Naive B cell (primary cell): Measurements from ENCODE around the gene FAAP100. TPM values are rescaled to one million over a fixed set of nuclear protein-coding genes. Genes with fewer than 3 reads are reported as not detected.
"Not testable (repeated sequence)": the region's sequence is repeated elsewhere in the genome, so short reads cannot be mapped to it uniquely, and the experiment has no call there.

ENCODE experiments used
- ATAC-seq, 2 donors: fragments of 150-1000 bp; cut with Tn5 transposase; 2 replicates each; pipeline ENCODE4 v1.10.0; 2021; ENCODE audit warnings: low read depth in 2 of 2, mild to moderate bottlenecking in 2 of 2, moderate library complexity in 2 of 2
- DNase-seq: peaks from one replicate; pipeline ENCODE4 v3.0.0; 2022
- H3K27ac Mint-ChIP-seq, 6 donors: one replicate each; pipeline ENCODE4 v1.8.0; 2020 to 2022; ENCODE audit warnings: mild to moderate bottlenecking in 6 of 6, mixed read lengths in 6 of 6, moderate library complexity in 5 of 6, inconsistent platforms in 2 of 6
- H3K27me3 Mint-ChIP-seq, 3 donors: one replicate each; pipeline ENCODE4 v1.8.0; 2021 to 2022; ENCODE audit warnings: mixed read lengths in 3 of 3, mild to moderate bottlenecking in 1 of 3
- H3K36me3 Mint-ChIP-seq, 2 donors: one replicate each; pipeline ENCODE4 v1.8.0; 2020 to 2022; ENCODE audit warnings: mixed read lengths in 2 of 2, inconsistent platforms in 1 of 2, mild to moderate bottlenecking in 1 of 2
- H3K4me1 Mint-ChIP-seq, 3 donors: one replicate each; pipeline ENCODE4 v1.8.0; 2020 to 2022; ENCODE audit warnings: mixed read lengths in 3 of 3, inconsistent platforms in 1 of 3, mild to moderate bottlenecking in 1 of 3, moderate library complexity in 1 of 3
- H3K4me3 Mint-ChIP-seq, 8 donors: one replicate each; pipeline ENCODE4 v1.8.0; 2020 to 2022; ENCODE audit warnings: mild to moderate bottlenecking in 8 of 8, mixed read lengths in 8 of 8, moderate library complexity in 8 of 8, inconsistent platforms in 2 of 8
- H3K9me3 Mint-ChIP-seq, 7 donors: one replicate each; pipeline ENCODE4 v1.8.0; 2020 to 2022; ENCODE audit warnings: mixed read lengths in 7 of 7, mild to moderate bottlenecking in 5 of 7, inconsistent platforms in 2 of 7, moderate library complexity in 1 of 7
- polyA plus RNA-seq, 6 donors: library from polyadenylated mRNA; unstranded; fragments of 300-500 nt; fragmentation: Illumina TruSeq; gene quantifications; one replicate each; pipeline ENCODE4 v1.2.3, GENCODE V29; 2021; ENCODE audit warnings: low read depth in 6 of 6

The FAAP100 gene
- polyA plus RNA-seq, 6 donors from 2014 or later, result 12.5 to 31.2 (median 15.1) TPM

GRCh38 chr17:81537343-81537855 lies 14.8 kb downstream of the FAAP100 start:
- Mint-ChIP-seq H3K4me1 (peaks cover 7 to 26% (median 15%) of the 10 kb centered on the region in 3 donors), H3K9me3 (no peaks in the 10 kb centered on the region), H3K27ac (no peak overlapping the region), H3K36me3 (peaks cover 0 to 15% of the 10 kb centered on the region in 2 donors), H3K27me3 (peaks cover 5 to 23% (median 20%) of the 10 kb centered on the region in 3 donors), H3K4me3 (peak overlapping the region in 2 of 8 donors; percentile 16 to 63)
- DNase-seq, result peak; percentile 43
- ATAC-seq, result peak; percentile 80 to 86

DNA sequence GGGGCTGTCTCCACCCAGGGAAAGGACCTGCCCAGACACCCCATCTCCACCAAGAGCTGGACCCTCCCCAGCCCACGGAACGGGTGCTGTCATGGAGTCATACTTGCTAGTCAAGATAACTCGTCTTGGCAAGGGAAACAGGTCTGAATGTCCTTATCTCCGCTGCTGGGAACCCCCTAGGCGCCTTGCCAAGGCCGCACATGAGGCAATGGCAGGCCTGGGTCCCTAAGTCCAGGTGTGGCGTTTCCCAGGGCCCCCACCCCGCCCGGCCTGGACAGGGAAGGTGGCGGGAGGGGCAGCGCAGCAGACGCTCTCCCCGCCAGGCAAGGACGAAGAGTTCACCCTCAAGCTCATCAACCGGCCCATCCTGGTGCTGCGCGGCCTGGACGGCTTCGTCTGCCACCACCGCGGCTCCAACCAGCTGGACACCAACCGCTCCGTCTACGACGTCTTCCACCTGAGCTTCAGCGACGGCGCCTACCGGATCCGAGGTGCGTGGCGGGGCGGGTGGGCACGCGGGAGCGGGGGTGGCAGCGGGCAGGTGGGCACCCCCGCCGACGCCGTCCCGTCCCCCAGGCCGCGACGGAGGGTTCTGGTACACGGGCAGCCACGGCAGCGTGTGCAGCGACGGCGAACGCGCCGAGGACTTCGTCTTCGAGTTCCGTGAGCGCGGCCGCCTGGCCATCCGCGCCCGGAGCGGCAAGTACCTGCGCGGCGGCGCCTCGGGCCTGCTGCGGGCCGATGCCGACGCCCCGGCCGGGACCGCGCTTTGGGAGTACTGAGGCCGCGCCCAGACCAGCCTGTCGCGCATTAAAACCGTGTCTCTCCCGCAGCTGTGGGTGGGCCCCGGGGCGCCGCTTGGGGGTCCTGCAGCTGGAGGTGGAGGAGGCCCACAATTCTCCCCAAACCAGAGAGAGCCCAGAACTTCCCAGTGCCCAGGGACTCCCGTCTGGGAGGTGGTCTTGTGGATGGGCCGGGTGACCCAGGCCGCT lies 15.6 kb downstream of the FAAP100 start:
- Mint-ChIP-seq H3K36me3 (peaks cover 0 to 14% of the 10 kb centered on the region in 2 donors), H3K9me3 (no peaks in the 10 kb centered on the region), H3K4me1 (peaks cover 7 to 24% (median 15%) of the 10 kb centered on the region in 3 donors), H3K27me3 (peaks cover 5 to 23% (median 20%) of the 10 kb centered on the region in 3 donors), H3K4me3 (peak overlapping the region in 1 of 8 donors; percentile 16), H3K27ac (no peak overlapping the region)
- DNase-seq (no peak), ATAC-seq (peak; percentile 35 to 43)

GRCh38 chr17:81535480-81536298 lies 16.5 kb downstream of the FAAP100 start:
- peaks cover 7 to 21% (median 15%) of the 10 kb centered on the region in 3 donors for H3K4me1 Mint-ChIP-seq
- peak overlapping the region in 1 of 8 donors; percentile 7 for H3K4me3 Mint-ChIP-seq
- peaks cover 0 to 10% of the 10 kb centered on the region in 2 donors for H3K36me3 Mint-ChIP-seq
- H3K27me3 Mint-ChIP-seq, result peaks cover 5 to 23% (median 20%) of the 10 kb centered on the region in 3 donors
- no peaks in the 10 kb centered on the region for H3K9me3 Mint-ChIP-seq
- no peak for DNase-seq
- H3K27ac Mint-ChIP-seq, result no peak overlapping the region
- no peak for ATAC-seq

DNA sequence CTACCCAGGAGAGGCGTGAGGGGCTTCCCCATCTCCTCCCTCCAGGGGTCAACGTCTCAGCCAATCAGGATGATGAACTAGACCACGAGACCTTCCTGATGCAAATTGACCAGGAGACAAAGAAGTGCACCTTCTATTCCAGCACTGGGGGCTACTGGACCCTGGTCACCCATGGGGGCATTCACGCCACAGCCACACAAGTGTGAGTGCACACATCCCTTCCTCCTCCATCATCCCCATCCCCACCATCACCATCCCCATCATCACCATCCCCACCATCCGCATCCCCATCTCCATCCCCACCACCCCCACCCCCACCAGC lies 17.2 kb downstream of the FAAP100 start:
- Mint-ChIP-seq H3K27me3 (peaks cover 5 to 23% (median 20%) of the 10 kb centered on the region in 3 donors), H3K9me3 (no peaks in the 10 kb centered on the region), H3K4me3 (no peak overlapping the region), H3K36me3 (peaks cover 0 to 10% of the 10 kb centered on the region in 2 donors), H3K4me1 (peaks cover 7 to 21% (median 15%) of the 10 kb centered on the region in 3 donors), H3K27ac (no peak overlapping the region)
- ATAC-seq, result no peak
- DNase-seq, result no peak

DNA sequence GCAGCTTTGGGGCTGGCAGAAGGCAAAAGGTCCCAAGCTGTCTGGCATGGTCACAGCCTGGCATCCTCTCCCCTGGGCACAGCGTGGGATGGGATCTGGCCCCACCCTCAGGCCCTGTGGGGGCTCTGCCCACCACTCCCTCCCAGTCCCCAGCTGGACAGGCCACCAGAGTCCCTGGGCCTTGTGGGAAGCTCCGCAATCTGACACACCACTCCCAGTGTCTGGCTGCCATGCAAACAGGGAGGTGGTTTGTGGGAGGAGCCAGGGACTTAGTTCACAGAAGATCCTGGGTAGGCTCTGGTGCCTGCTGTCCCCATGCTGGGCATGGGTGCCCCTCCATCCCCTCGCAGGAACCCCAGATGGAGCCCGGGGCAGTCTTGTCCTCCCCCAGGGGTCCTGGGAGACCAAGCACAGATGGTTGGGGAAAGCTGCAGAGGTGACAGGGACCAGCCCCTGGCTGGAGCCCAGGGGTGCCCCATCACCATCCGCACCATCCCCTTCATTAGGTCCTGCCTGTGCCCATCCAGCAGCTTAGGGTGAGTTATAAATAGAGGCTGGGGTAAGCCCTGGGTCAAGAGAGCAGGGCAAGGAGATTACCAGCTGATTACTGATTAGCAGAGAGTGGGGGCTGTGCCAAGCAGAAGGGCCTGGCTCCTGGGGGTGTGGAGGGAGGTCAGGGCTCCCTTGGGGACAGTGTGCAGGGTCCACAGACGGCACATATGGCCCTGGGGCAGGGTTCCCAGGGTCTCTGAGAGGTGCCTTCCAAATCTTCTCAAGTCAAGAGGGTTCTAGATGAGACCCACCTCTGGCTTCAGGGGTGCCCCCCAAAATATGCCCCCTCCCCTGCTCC lies 17.8 kb downstream of the FAAP100 start:
- peaks cover 0 to 10% of the 10 kb centered on the region in 2 donors for H3K36me3 Mint-ChIP-seq
- peaks cover 7 to 21% (median 15%) of the 10 kb centered on the region in 3 donors for H3K4me1 Mint-ChIP-seq
- ATAC-seq (no peak), DNase-seq (no peak)
- peak overlapping the region in 1 of 8 donors; percentile 25 for H3K4me3 Mint-ChIP-seq
- H3K27ac Mint-ChIP-seq, result no peak overlapping the region
- no peaks in the 10 kb centered on the region for H3K9me3 Mint-ChIP-seq
- peaks cover 5 to 23% (median 20%) of the 10 kb centered on the region in 3 donors for H3K27me3 Mint-ChIP-seq

GRCh38 chr17:81533339-81534141 lies 18.6 kb downstream of the FAAP100 start:
- no peak overlapping the region for H3K4me3 Mint-ChIP-seq
- DNase-seq (no peak), ATAC-seq (no peak)
- H3K27me3 Mint-ChIP-seq, result peaks cover 5 to 20% (median 20%) of the 10 kb centered on the region in 3 donors
- H3K36me3 Mint-ChIP-seq, result peaks cover 0 to 10% of the 10 kb centered on the region in 2 donors
- no peak overlapping the region for H3K27ac Mint-ChIP-seq
- H3K4me1 Mint-ChIP-seq, result peaks cover 7 to 21% (median 15%) of the 10 kb centered on the region in 3 donors
- no peaks in the 10 kb centered on the region for H3K9me3 Mint-ChIP-seq

DNA sequence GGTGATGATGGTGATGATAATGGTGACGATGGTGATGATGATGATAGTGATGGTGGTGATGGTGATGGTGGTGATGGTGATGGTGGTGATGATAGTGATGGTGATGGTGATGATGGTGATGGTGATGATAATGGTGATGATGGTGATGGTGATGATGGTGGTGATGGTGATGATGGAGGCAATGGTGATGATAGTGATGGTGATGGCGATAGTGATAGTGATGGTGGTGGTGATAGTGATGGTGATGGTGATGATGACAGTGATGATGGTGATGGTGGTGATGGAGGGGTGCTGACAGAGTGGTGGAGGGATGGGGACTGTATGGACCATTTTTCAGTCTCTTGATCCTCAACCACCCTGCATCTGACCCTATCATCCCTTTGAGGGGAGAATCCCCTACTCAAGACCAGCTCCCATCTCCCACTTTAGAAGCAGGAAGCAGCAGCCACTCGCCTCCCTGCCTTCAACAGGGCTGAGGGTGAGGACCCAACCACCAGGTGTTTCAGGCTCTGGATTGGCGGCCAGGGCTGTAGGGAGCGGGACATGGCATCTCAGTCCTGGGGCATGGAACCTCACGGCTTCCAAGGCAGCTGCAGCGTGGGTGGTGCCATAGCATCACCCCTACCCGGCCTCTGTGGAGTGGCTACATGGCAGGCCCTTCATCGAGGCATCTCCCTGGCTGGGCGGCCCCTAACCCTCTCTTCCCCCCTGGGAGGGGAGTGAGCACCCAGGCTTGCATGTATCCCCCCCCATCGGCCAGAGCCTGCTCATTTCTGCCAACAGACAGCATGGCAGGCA lies 19.5 kb downstream of the FAAP100 start:
- no peaks in the 10 kb centered on the region for H3K9me3 Mint-ChIP-seq
- no peak overlapping the region for H3K27ac Mint-ChIP-seq
- ATAC-seq (no peak), DNase-seq (no peak)
- H3K36me3 Mint-ChIP-seq, result peaks cover 0 to 2% of the 10 kb centered on the region in 2 donors
- H3K4me3 Mint-ChIP-seq, result no peak overlapping the region
- peaks cover 1 to 13% (median 11%) of the 10 kb centered on the region in 3 donors for H3K27me3 Mint-ChIP-seq
- peaks cover 3 to 15% (median 10%) of the 10 kb centered on the region in 3 donors for H3K4me1 Mint-ChIP-seq

- H3K27ac Mint-ChIP-seq, DNase-seq, ATAC-seq, H3K36me3 Mint-ChIP-seq, H3K9me3 Mint-ChIP-seq, H3K4me3 Mint-ChIP-seq: not testable (repeated sequence)
- Mint-ChIP-seq H3K4me1 (peaks cover 0 to 10% (median 4%) of the 10 kb centered on the region in 3 donors), H3K27me3 (peaks cover 0 to 15% (median 7%) of the 10 kb centered on the region in 3 donors)
Observed at GRCh38 chr17:81531998-81532404, 20.2 kb downstream of the FAAP100 start.

- not testable (repeated sequence) for DNase-seq, H3K27ac Mint-ChIP-seq, H3K4me3 Mint-ChIP-seq, H3K36me3 Mint-ChIP-seq, H3K9me3 Mint-ChIP-seq, ATAC-seq
- Mint-ChIP-seq H3K27me3 (peaks cover 0 to 13% (median 7%) of the 10 kb centered on the region in 3 donors), H3K4me1 (peaks cover 0 to 10% (median 4%) of the 10 kb centered on the region in 3 donors)
Observed at GRCh38 chr17:81531013-81531412, 21.1 kb downstream of the FAAP100 start.

DNA sequence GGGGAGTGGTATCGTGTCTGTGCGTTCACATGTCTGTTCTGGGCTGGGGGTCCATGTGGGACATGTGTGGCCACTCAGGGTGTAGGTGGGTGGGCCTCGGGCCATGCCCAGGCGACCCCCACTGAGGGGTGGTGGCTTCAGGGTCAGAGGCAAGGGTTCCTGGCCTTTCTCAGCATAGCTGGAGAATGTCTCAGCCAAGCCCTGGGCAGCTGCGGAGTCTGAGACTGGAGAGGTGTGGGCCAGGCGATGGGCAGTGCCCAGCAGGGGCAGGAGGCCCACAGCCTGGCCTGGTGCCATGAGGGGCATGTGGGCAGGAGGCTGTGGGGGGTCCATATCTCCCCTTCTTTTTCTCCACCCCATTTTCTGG lies 22.7 kb downstream of the FAAP100 start:
- H3K4me1 Mint-ChIP-seq, result peaks cover 0 to 10% (median 0%) of the 10 kb centered on the region in 3 donors
- no peak overlapping the region for H3K27ac Mint-ChIP-seq
- ATAC-seq, result no peak
- no peak for DNase-seq
- no peaks in the 10 kb centered on the region for H3K9me3 Mint-ChIP-seq
- H3K36me3 Mint-ChIP-seq, result no peaks in the 10 kb centered on the region
- H3K4me3 Mint-ChIP-seq, result no peak overlapping the region
- H3K27me3 Mint-ChIP-seq, result peaks cover 0 to 9% (median 0%) of the 10 kb centered on the region in 3 donors

DNA sequence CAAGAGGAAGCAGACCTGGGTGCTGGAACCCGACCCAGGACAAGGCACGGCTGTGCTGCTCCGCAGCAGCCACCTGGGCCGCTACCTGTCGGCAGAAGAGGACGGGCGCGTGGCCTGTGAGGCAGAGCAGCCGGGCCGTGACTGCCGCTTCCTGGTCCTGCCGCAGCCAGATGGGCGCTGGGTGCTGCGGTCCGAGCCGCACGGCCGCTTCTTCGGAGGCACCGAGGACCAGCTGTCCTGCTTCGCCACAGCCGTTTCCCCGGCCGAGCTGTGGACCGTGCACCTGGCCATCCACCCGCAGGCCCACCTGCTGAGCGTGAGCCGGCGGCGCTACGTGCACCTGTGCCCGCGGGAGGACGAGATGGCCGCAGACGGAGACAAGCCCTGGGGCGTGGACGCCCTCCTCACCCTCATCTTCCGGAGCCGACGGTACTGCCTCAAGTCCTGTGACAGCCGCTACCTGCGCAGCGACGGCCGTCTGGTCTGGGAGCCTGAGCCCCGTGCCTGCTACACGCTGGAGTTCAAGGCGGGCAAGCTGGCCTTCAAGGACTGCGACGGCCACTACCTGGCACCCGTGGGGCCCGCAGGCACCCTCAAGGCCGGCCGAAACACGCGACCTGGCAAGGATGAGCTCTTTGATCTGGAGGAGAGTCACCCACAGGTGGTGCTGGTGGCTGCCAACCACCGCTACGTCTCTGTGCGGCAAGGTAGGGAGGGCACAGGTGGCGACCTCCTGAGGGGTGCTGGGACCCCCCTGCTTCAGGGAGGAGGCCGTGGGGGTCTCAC lies 23.3 kb downstream of the FAAP100 start:
- Mint-ChIP-seq H3K9me3 (no peaks in the 10 kb centered on the region), H3K27ac (no peak overlapping the region), H3K27me3 (peaks cover 0 to 9% (median 0%) of the 10 kb centered on the region in 3 donors), H3K36me3 (no peaks in the 10 kb centered on the region), H3K4me3 (no peak overlapping the region), H3K4me1 (peaks cover 0 to 8% (median 0%) of the 10 kb centered on the region in 3 donors)
- ATAC-seq (no peak), DNase-seq (no peak)
